Stimulated activated CD8-positive, alpha-beta memory T cell treated with anti-CD3 and anti-CD28 coated beads, Interleukin-7, amount 100 ng/mL, for 24 hours (primary cell): ENCODE results near the gene FOXN1.

ENCODE experiments used
- DNase-seq: peaks from one replicate; pipeline ENCODE4 v3.0.0-alpha.2; 2020; ENCODE audit warnings: low read depth

FOXN1 gene

DNA sequence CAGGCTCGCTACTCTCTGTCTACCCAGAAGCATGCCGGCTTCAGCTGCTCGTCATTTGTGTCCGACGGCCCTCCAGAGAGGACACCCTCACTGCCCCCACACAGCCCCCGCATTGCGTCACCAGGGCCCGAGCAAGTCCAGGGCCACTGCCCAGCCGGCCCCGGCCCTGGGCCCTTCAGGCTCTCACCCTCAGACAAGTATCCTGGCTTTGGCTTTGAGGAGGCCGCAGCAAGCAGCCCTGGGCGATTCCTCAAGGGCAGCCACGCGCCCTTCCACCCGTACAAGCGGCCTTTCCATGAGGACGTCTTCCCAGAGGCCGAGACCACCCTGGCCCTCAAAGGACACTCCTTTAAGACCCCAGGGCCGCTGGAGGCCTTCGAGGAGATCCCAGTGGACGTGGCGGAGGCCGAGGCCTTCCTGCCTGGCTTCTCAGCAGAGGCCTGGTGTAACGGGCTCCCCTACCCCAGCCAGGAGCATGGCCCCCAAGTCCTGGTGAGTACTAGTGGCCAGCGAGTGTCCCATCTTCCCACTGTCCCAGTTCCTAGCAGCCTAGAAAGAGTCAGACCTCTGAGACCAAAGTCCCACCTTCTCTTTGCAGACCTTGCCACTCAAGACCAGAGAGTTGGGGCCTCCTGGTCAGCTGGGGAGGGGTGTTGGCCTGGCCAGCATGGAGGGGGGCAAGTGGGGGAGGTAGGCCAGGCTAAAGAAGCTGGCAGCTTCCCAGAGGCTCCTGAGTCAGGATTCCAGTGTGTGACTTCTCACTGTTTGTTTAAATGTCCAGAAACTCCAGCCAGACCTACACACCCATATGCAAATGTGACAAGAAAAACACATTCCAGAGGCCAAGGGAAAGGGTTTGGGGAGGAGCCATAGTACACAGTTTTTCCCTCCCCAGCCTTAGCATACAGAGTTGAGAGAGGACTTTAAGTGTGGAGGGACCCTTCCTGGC, 18.6 kb downstream of the FOXN1 start:
- DNase-seq = no peak

DNA sequence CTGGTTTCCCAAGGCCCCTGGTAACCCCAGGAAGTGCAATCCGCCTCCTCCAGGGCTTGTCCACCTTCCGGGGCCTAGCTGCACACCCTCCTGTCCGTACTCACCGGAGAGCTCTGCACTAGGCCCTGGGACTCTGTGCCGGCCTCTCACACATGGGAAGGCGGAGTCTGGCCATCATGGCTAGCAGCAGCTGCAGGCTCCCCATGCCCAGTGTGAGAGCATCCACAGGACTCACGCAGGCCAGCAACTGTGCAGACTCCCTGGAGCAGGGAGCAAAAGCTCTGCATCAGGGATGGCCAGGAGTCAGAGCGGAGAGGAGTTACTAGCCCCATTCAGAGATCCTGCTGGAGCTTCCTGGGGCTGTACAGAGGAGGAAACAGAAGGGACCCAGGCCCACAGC, 20.2 kb downstream of the FOXN1 start:
- DNase-seq = no peak

DNA sequence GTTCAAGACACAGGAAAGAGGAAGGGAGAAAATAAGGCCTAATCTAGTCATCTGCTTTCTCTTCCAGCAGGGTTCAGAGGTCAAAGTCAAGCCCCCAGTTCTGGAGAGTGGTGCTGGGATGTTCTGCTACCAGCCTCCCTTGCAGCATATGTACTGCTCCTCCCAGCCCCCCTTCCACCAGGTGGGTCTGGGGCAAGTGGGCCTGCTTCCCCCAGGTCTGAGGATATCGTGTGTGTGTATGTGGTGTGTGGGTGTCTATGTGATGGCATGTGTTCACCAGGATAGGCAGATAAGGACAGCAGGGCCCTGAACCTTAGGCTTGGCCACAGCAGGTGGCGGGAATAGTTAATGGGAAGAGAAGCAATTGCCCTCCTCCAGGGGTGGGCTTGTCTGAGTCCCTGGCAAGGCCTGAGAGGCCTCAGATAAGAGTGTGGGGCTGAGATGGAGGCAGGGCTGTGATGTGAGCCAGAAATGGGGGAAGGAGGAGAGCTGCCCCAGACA, 21.1 kb downstream of the FOXN1 start:
- DNase-seq = no peak

DNA sequence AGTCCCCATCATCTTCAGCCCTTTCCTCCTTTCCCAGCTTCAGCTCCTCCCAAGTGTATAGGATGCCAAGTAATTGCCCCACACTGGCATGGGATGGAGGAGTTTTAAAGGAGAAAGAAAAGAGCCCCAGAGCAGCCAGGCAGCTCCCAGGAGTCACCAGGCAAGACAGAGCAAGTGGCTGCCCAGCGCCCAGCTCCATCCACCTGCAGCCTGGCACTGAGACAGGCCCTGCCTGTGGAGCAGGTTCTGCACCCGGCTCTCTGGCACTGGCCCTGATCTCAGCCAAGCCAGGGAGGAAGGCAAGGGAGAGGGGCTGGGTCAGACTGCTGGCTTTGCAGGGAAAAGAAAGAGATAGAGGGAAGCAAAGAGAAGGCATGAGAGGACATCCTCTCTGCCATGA, 21.7 kb downstream of the FOXN1 start:
- no peak for DNase-seq

DNA sequence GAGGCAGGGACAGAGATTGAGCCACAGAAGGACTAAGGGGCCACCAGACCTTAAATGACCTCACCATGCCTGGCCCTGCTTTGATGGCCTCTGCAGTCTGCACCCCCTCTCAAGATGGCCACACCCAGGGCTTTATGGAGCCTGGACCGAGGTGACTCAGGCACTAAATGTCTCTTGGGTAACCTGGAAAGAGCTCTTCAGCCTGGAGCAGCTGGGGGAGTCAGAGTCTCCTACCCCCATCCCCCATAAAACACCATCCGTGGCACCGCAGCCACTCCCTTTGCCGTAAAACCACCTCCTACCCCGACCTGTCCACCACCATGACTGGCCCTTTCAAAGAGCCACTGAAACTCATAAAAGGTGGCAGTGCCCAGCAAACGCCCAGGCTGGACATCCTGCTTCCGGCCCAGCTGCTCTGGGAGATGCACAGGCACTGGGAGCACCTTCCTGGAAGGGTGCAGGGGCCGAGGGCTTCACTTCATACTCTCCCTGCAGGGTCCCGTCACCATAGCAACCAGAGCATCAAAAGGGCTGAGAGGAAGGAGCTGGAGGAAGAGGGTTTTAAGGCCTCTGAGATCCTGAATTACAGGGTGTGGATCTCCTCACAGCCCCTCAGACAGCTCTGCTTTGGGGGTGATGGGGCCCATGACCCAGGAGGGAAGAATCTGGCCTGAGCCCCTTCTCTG, 22.3 kb downstream of the FOXN1 start:
- no peak for DNase-seq

DNA sequence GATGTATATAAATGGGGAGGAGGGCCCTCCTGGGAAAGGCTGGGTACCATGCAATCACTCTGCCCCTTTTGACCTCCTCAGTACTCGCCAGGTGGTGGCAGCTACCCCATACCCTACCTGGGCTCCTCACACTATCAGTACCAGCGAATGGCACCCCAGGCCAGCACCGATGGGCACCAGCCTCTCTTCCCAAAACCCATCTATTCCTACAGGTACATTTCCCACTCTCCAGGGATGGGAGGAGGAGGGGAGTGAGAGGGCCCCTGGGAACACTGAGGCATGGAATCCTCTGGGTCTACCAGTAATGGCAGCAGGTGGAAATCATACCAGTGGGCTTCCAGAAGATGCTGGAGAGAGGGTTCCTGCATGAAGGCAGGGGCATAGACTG, 22.9 kb downstream of the FOXN1 start:
- no peak for DNase-seq

DNA sequence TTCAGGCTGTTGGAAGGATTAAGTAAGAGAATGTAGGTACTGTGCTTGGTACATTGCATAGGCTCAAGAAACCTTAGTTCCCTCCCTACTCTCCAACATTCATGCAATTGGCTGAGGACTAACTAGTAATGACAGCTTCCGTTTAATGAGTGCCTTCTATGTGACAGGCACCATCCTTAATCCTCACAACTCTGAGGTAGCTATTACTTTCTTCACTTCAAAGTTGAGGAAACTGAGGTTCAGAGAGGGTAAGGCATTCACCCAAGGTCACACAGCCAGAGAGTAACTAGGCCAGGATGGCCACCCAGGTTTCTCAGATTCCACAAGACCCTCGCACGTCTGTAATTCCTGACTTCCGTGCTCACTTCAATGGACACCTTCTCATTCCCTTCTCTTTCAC, 24.1 kb downstream of the FOXN1 start:
- DNase-seq = no peak

DNA sequence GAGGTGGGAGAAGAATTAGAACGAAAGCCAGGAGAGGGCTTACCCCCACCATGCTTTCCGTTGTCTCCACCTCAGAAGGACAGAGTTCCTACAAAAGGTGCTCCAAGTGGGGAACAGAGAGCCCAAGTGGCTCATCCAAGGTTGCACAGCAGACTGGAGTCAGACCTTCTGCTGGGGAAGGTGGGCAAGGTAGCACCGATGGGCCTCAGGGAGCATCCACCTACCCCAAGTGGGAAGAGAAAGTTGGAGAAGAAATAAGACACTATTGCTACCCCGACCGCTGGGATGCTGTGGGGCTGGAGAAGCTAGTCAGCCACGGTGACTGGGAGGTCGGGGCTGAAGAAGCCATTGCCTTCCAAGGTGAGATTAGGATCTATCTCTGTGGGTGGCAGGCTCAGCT, 24.8 kb downstream of the FOXN1 start:
- no peak for DNase-seq

DNA sequence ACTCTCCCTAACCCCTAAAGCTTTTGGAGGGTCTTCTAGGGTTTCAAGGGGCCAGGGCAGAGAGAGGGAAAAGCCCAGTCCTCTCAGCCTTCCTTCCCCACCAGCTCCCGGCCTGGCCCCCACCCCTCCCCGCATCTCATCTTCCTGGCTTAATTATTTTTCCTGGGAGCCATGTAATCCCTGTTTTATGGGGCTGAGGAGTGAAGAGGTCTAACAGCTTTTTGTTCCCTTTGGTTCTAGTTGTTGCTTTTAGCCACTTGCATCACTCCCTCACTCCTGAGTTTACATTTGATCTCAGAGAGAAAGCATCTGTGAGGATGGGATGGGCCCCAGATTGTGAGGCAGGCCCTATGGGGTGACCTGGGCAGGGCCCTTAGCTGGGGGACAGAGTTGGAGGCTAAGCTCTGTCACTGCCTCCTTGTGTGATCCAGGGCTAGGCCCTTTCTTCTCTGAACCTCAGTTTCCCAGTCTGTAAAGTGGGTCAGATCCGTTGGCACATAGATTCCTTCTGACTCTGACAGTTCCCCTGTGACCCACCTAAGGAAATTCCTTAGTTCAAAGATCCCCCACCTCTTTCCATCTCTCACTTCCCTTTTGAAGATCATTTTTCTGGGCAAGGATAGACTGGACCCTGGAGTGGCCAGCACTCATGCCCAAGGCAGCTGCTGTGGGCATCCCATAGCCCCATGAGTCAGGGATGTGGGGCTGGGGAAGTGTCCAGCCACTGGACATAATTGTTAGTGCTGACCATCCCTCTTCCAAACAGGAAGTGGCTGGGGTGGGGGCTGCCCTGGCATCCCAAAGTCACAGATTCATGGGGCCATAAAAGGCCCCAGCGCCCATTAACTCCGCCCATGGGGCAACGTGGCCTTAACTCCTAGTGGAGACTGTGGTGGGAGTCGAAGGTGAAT, 26.2 kb downstream of the FOXN1 start:
- no peak for DNase-seq

DNA sequence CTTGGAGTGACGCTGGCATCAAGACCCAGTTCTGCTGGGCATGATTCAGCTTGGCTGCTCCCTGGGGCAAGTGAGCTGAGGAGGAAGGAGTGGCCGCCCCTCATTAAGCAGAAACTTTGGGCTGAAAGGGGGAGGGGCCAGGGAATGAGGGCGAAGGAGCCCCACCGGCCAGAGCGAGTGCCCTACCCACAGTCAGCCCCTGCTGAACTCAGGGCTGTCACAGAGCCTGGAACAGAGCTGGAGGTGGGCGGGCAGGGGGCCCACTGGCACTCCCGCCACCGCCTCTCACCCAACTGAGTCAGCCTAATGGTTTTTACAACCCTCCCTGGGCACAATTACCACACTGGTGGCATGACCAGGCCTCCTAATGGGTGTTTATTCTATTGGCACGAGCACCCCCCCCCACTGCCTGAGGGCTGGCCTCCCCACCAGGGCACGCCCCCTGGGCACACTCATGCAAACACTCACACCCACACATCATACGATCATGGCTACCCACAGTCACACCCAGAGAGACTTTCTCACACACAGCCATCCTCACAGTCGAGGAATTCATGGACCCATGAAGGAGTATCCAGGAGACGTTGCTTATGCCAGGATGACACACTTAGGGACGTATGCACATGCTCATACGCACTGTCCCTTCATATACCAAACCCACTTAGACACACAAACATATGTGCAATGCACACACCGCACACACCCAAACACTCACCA, 27.1 kb downstream of the FOXN1 start:
- no peak for DNase-seq

DNA sequence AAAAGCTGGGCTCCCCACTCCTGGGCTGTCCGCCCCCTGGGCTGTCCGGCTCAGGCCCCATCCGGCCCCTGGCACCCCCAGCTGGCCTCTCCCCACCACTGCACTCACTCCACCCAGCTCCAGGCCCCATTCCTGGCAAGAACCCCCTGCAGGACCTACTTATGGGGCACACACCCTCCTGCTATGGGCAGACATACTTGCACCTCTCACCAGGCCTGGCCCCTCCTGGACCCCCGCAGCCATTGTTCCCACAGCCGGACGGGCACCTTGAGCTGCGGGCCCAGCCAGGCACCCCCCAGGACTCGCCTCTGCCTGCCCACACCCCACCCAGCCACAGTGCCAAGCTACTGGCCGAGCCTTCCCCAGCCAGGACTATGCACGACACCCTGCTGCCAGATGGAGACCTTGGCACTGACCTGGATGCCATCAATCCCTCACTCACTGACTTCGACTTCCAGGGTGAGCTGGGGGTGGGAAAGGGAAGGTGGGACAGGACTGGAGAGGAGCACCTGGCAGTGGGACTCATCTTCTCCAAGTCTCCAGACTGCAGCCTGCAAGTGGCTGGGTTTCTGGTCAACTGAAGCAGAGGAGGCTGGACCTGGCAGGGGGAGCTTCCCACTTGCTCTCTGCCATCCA, 28.7 kb downstream of the FOXN1 start:
- DNase-seq = no peak

DNA sequence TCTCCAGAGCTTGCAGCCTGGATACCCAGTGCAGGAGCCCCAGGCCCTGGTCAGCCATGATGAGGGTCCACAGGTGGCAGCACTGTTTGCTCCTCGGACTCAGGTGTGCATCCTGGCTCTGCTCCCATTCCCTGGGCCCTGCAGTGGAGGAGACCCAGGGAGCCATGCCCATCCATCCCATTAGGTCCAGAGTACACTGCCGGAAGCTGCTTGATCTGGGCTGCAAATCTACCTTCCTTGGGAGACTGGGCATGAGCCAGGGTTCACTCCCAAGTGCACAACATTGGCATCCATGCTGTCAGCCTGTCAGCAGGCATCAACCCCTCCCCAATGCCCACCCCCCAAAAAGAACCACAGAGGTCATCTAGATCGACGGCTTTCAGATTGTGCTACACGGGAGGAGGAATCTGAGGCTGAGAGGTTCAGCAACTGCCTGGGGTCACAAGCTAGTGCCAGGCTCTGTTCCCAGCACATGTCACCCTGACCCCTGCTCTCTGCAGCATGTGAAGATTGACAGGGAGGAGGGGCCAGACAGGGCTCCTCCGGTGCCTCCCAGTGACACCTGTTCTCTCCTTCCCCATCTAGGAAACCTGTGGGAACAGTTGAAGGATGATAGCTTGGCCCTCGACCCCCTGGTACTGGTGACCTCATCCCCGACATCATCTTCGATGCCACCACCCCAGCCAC, 30.5 kb downstream of the FOXN1 start:
- no peak for DNase-seq

DNA sequence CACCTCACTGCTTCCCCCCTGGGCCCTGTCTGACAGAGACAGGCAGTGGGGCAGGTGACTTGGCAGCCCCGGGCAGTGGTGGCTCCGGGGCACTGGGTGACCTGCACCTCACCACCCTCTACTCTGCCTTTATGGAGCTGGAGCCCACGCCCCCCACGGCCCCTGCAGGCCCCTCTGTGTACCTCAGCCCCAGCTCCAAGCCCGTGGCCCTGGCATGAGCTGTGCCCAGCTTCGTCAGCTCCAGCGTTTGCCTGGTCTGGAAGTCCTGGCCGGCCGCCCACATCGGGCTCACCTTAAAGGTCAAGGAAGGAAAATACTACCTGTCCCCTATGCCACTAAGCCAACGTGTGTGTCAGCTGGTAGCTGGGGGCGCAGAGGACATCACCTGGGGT, 31.1 kb downstream of the FOXN1 start:
- DNase-seq = no peak

DNA sequence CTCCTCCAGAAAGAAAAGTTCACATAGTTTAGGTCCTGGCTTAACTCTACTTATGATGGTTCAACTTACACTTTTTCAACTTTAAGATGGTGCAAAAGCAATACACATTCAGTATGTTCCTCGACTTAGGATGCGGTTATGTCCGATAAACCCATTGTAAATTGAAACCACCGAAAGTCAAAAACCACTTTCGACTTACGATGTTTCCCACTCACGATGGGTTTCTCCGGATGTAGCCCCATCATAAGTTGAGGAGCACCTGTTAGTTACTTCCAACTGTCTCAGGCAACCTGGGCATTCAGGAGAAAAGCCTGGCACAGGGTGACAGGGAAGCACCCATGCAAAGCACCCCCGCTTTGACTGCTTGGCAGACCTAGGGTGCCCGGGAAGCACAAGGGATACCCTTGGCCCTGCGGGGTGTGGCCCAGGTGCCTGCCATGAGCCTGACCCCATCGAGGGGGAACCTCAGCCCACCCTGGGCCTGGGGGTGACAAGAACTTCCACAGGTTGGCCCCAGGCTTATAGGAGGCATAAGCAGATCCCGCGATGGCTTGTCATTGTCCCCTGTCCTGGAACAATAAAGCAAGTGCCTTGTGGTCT, 32.2 kb downstream of the FOXN1 start:
- DNase-seq = no peak

DNA sequence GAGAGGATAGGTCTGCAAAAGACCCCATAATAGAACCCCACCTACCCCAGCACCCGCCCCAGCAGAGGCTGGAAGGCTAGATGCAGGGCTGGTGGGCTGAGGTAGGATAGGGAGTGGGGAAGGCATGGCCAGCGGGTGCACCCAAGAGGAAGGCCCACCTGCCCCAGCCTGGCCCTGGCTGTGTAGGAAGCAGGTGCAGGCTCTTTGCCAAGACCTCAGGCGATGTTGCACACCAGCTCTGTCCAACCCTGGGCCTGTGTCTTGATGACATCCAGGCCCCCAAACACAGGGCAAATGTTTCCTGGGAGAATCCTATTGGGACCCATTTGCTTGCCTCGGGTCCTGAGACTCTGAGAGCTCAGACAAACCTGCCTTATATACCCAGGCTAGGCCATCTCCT, 34.1 kb downstream of the FOXN1 start:
- DNase-seq = no peak

DNA sequence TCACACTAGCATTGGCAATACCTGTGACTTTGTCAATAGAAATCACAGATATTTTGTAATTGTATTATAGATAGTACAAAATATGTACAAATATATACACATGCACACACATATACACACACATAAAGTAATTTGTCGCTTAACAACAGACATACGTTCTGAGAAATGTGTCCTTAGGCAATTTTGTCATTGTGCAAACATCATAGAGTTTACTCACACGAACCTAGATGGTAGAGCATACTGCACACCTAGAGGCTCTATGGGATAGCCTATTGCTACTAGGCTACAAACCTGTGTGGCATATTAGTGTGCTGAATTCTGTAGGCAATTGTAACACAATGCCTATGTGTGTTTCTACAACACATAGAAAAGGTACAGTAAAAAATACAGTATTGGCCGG, 35.3 kb downstream of the FOXN1 start:
- DNase-seq = no peak

DNA sequence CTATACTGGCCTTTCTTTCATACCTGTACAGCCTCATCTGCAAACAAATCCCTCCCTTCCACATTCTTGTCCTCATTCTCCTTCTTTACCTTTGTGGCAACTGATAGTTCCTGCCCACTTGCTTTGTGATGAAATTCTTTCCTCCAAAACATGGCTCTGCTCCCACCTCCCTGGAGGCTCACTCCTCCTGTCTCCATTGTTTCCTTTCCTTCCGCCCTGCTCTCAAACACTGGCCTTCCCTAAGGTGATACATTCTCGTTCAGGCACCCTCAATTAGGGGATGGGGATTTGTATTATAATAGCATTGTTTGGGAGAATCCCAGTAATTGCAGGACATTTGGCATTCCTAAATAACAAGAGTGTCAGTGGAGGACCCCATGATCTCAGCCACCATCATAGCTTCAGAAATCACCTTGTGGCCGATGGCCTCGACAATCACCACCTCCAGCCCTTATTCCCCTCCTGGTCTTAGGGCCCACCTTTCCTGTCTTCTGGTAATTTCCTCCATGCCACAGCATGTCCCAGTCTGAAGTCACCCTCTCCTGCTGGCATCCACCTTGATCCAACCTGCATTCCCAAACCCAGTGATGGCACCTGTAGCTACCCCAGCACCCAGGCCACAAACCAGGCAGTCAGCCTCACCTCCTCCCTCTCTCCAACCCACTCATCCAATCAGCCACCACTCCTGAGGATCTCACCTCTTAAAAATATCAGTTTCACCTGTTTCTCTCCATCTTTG, 38.4 kb downstream of the FOXN1 start:
- no peak for DNase-seq

DNA sequence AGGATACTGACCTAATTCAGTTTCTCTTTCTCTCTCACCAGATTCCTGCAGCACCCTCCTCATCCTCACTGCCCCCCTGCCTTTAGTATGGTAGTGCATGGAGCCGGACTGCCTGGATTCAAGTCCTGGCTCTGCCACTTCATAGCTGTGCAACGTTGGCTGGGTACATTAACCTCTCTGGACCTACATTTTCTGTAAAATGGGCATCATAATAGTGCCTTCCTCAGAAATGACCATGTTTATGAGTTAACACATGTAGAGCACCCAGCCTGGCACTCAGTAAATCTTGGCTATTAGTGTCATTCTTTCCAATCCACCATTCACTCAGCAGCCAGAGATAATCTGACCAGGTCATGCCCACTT, 39.0 kb downstream of the FOXN1 start:
- DNase-seq = no peak

DNA sequence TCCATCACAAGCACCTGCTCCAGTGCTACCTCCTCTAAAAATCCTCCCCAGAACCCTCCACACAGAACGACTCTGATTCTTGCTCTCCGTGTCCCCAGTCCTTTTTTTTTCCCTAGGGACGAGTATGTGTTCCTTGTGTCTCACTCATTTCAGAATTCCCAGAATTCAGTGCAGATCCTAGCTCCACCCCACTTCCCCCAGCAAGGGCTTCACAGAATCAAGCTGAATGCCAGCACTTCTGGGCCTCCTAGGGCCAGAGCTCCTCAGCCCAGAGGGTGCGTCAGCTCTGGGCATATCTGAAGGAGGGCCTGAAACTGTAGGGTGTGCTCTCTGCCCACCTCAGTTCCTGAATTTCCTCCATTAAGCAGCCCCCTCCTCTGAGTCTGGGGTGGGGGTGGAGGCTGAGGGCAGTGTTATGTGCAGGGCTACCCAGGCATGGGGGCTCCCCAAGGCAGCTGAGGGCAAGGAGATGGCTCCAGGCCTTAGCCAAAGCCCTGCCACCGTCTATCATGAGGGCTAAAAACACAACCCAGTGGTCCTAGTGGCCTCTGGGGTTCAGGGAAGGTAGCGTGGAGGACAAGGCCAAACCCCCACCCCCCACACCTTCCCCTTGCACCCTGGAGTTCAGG, 39.8 kb downstream of the FOXN1 start:
- DNase-seq = no peak
